ENCODE results near the gene CLCN7.
"Not testable (repeated sequence)": the region's sequence is repeated elsewhere in the genome, so short reads cannot be mapped to it uniquely, and the experiment has no call there.

DNA sequence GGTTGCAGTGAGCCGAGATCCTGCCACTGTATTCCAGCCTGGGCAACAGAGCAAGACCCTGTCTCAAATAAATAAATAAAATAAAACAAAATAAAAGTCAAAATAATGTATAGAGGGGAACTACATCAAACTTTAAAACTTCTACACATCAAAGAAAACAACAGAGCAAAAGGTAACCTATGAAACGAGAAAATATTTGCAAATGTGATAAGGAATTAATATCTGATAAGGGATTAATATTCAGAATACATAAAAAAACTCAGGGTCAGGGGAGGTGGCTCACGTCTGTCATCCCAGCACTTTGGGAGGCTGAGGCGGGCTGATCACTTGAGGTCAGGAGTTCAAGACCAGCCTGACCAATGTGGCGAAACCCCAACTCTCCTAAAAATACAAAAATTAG lies 5.7 kb downstream of the CLCN7 start:
- TF ChIP-seq, protein P1, sequence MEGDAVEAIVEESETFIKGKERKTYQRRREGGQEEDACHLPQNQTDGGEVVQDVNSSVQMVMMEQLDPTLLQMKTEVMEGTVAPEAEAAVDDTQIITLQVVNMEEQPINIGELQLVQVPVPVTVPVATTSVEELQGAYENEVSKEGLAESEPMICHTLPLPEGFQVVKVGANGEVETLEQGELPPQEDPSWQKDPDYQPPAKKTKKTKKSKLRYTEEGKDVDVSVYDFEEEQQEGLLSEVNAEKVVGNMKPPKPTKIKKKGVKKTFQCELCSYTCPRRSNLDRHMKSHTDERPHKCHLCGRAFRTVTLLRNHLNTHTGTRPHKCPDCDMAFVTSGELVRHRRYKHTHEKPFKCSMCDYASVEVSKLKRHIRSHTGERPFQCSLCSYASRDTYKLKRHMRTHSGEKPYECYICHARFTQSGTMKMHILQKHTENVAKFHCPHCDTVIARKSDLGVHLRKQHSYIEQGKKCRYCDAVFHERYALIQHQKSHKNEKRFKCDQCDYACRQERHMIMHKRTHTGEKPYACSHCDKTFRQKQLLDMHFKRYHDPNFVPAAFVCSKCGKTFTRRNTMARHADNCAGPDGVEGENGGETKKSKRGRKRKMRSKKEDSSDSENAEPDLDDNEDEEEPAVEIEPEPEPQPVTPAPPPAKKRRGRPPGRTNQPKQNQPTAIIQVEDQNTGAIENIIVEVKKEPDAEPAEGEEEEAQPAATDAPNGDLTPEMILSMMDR (IDR thresholded peaks at IDR 0.05) = not testable (repeated sequence)
- not testable (repeated sequence) for TF ChIP-seq EZH2phosphoT487 (IDR thresholded peaks at IDR 0.05)

Data from neural progenitor cell (in vitro differentiated cells).